IMR-90 (cell line): ENCODE measurements around the gene CLEC7A. TPM values are rescaled to one million over a fixed set of nuclear protein-coding genes. Genes with fewer than 3 reads are reported as not detected.

ENCODE experiments used
- ATAC-seq: fragments of 200-7000 bp; cut with Tn5 transposase; 2 replicates; pipeline ENCODE4 v1.9.1; 2020; ENCODE audit warnings: low read depth, mild to moderate bottlenecking, moderate library complexity
- BruUV-seq: library from RNA; stranded (reverse); fragments of 400-500 nt; replicated peaks from 2 replicates; lab custom pipeline; 2021; lab: Mats Ljungman, UMichigan
- CTCF ChIA-PET: fragments of 300-600 bp; formaldehyde crosslinking; extraction: SDS; loops from one replicate; lab custom pipeline; 2021; ENCODE audit warnings: antibody characterized with exemption; lab: Yijun Ruan, JAX
- POLR2A ChIA-PET: fragments of 300-600 bp; sonication (Branson Sonifier 250); formaldehyde crosslinking; loops from one replicate; lab custom pipeline; 2022; ENCODE audit warnings: antibody characterized with exemption; ENCODE audit not compliant: unreplicated experiment; lab: Charles Lee
- DNase-seq: peaks from one replicate; pipeline ENCODE4 v3.0.0; 2013
- H2AFZ ChIP-seq: replicated peaks from 2 replicates; pipeline ENCODE3; 2013; ENCODE audit warnings: low read length, mild to moderate bottlenecking; ENCODE audit not compliant: poor library complexity
- H2AK5ac ChIP-seq: 2 replicates; pipeline ENCODE4 v1.6.1; 2013; ENCODE audit warnings: low read depth, low read length, inconsistent platforms
- H2AK9ac ChIP-seq: replicated peaks from 2 replicates; pipeline ENCODE3; 2013; ENCODE audit warnings: mild to moderate bottlenecking, low read depth, low read length, moderate library complexity; ENCODE audit not compliant: poor library complexity
- H2BK120ac ChIP-seq: 2 replicates; pipeline ENCODE4 v1.6.1; 2013; ENCODE audit warnings: low read depth, low read length, inconsistent platforms
- H2BK15ac ChIP-seq: 3 replicates; pipeline ENCODE4 v1.6.1; 2013; ENCODE audit warnings: low read depth, low read length, inconsistent platforms
- H2BK20ac ChIP-seq: 2 replicates; pipeline ENCODE4 v1.6.1; 2013; ENCODE audit warnings: low read depth, mild to moderate bottlenecking, inconsistent platforms, low read length, moderate library complexity
- H2BK5ac ChIP-seq: 2 replicates; pipeline ENCODE4 v1.6.1; 2013; ENCODE audit warnings: mild to moderate bottlenecking, low read depth, low read length, inconsistent platforms; ENCODE audit not compliant: poor library complexity, severe bottlenecking
- H3K14ac ChIP-seq: replicated peaks from 2 replicates; pipeline ENCODE4 v1.6.1; 2013; ENCODE audit warnings: low read depth, low read length, inconsistent platforms
- H3K18ac ChIP-seq: 2 replicates; pipeline ENCODE4 v1.6.1; 2013; ENCODE audit warnings: low read depth, low read length, control low read depth
- H3K23ac ChIP-seq: 2 replicates; pipeline ENCODE4 v1.6.1; 2013; ENCODE audit warnings: low read depth, low read length, inconsistent platforms
- H3K27ac ChIP-seq: 2 replicates; pipeline ENCODE4 v1.5.1; 2013; ENCODE audit warnings: mild to moderate bottlenecking, control low read depth, low read length; ENCODE audit not compliant: insufficient read depth
- H3K27me3 ChIP-seq: 2 replicates; pipeline ENCODE4 v1.6.1; 2013; ENCODE audit warnings: low read length; ENCODE audit not compliant: control insufficient read depth, insufficient read depth
- H3K36me3 ChIP-seq: 2 replicates; pipeline ENCODE4 v1.6.1; 2013; ENCODE audit warnings: low read length, mixed read lengths; ENCODE audit not compliant: control insufficient read depth, insufficient read depth
- H3K4ac ChIP-seq: 2 replicates; pipeline ENCODE4 v1.6.1; 2013; ENCODE audit warnings: low read depth, low read length, inconsistent platforms
- H3K4me1 ChIP-seq: 2 replicates; pipeline ENCODE4 v1.6.1; 2013; ENCODE audit warnings: low read length, mixed read lengths; ENCODE audit not compliant: control insufficient read depth, insufficient read depth
- H3K4me2 ChIP-seq: 2 replicates; pipeline ENCODE4 v1.6.1; 2013; ENCODE audit warnings: low read depth, mild to moderate bottlenecking, control low read depth, low read length, moderate library complexity
- H3K4me3 ChIP-seq: 2 replicates; pipeline ENCODE4 v1.5.1; 2013; ENCODE audit warnings: low read depth, mild to moderate bottlenecking, control low read depth, low read length, moderate library complexity; ENCODE audit not compliant: insufficient read depth
- H3K56ac ChIP-seq: 2 replicates; pipeline ENCODE4 v1.6.1; 2013; ENCODE audit warnings: low read length, inconsistent platforms; ENCODE audit not compliant: insufficient read depth; ENCODE audit errors: extremely low read depth
- H3K79me1 ChIP-seq, 2 experiments: 2 replicates each; pipeline ENCODE4 v1.6.1; 2013; ENCODE audit warnings: low read length in 2 of 2, inconsistent platforms in 1 of 2, low read depth in 1 of 2
- H3K9ac ChIP-seq: 2 replicates; pipeline ENCODE4 v1.6.1; 2013; ENCODE audit warnings: low read depth, low read length, control low read depth
- H3K9me1 ChIP-seq: 2 replicates; pipeline ENCODE4 v1.6.1; 2013; ENCODE audit warnings: low read length, inconsistent platforms; ENCODE audit not compliant: insufficient read depth
- H3K9me3 ChIP-seq: 2 replicates; pipeline ENCODE4 v1.6.1; 2013; ENCODE audit warnings: low read length; ENCODE audit not compliant: control insufficient read depth, insufficient read depth
- H4K20me1 ChIP-seq: 2 replicates; pipeline ENCODE4 v1.6.1; 2013; ENCODE audit warnings: low read length, inconsistent platforms; ENCODE audit not compliant: insufficient read depth
- H4K5ac ChIP-seq: 2 replicates; pipeline ENCODE4 v1.6.1; 2013; ENCODE audit warnings: mild to moderate bottlenecking, low read depth, low read length, control low read depth
- H4K8ac ChIP-seq, 2 experiments: 2 replicates each; pipeline ENCODE4 v1.6.1; 2013; ENCODE audit warnings: low read depth in 2 of 2, low read length in 2 of 2, control low read depth in 1 of 2, inconsistent platforms in 1 of 2
- H4K91ac ChIP-seq: 2 replicates; pipeline ENCODE4 v1.6.1; 2013; ENCODE audit warnings: low read depth, low read length, inconsistent platforms; ENCODE audit not compliant: insufficient read depth
- BHLHE40 ChIP-seq: fragments of 150-350 bp; IDR thresholded peaks from 2 replicates; pipeline ENCODE4 v1.6.1; 2016; ENCODE audit warnings: mild to moderate bottlenecking, low read depth, low read length
- CEBPB ChIP-seq: IDR thresholded peaks from 2 replicates; pipeline ENCODE4 v1.6.1; 2012; ENCODE audit warnings: low read depth, low read length, improper control_type of control experiment
- CTCF ChIP-seq: conservative IDR thresholded peaks from 2 replicates; pipeline ENCODE4 v1.5.1; 2012; ENCODE audit warnings: mild to moderate bottlenecking, low read depth, low read length, improper control_type of control experiment
- ELK1 ChIP-seq: fragments of 150-350 bp; IDR thresholded peaks from 2 replicates; pipeline ENCODE4 v1.6.1; 2016; ENCODE audit warnings: low read depth, mild to moderate bottlenecking, low read length, moderate library complexity, borderline replicate concordance
- FOS ChIP-seq: fragments of 150-350 bp; IDR thresholded peaks from 2 replicates; pipeline ENCODE4 v1.6.1; 2016; ENCODE audit warnings: low read depth, low read length
- MAFK ChIP-seq: IDR thresholded peaks from 2 replicates; pipeline ENCODE4 v1.6.1; 2012; ENCODE audit warnings: low read depth, low read length, improper control_type of control experiment
- MAZ ChIP-seq: IDR thresholded peaks from 2 replicates; pipeline ENCODE4 v1.6.1; 2012; ENCODE audit warnings: low read depth, mild to moderate bottlenecking, low read length, improper control_type of control experiment, moderate library complexity, borderline replicate concordance
- MXI1 ChIP-seq: IDR thresholded peaks from 2 replicates; pipeline ENCODE4 v1.6.1; 2012; ENCODE audit warnings: low read depth, mild to moderate bottlenecking, low read length, moderate library complexity, borderline replicate concordance
- NFE2L2 ChIP-seq: fragments of 150-350 bp; IDR thresholded peaks from 2 replicates; pipeline ENCODE4 v1.6.1; 2016; ENCODE audit warnings: low read depth, mild to moderate bottlenecking, low read length
- POLR2A ChIP-seq: IDR thresholded peaks from 2 replicates; pipeline ENCODE4 v1.6.1; 2012; ENCODE audit warnings: mild to moderate bottlenecking, low read depth, low read length
- RAD21 ChIP-seq: IDR thresholded peaks from 2 replicates; pipeline ENCODE4 v1.6.1; 2012; ENCODE audit warnings: low read length, improper control_type of control experiment
- RCOR1 ChIP-seq: IDR thresholded peaks from 2 replicates; pipeline ENCODE4 v1.6.1; 2012; ENCODE audit warnings: mild to moderate bottlenecking, low read length, improper control_type of control experiment; ENCODE audit not compliant: insufficient replicate concordance
- RFX5 ChIP-seq: IDR thresholded peaks from 2 replicates; pipeline ENCODE4 v1.8.0; 2012; ENCODE audit warnings: low read depth, mild to moderate bottlenecking, low read length, moderate library complexity
- SMC3 ChIP-seq: fragments of 150-350 bp; IDR thresholded peaks from 2 replicates; pipeline ENCODE4 v1.6.1; 2016; ENCODE audit warnings: low read depth, mild to moderate bottlenecking, antibody characterized with exemption, low read length, moderate library complexity
- USF2 ChIP-seq: fragments of 150-350 bp; IDR thresholded peaks from 2 replicates; pipeline ENCODE4 v1.6.1; 2017; ENCODE audit warnings: mild to moderate bottlenecking, antibody characterized with exemption, low read length, low read depth
- WGBS, 2 experiments: methylation state at CpG; one replicate each; pipeline versions ENCODE4 v1.1.5 to v1.1.7; 2013; ENCODE audit warnings: missing lambda C conversion rate in 2 of 2; ENCODE audit not compliant: insufficient read length in 1 of 2; ENCODE audit errors: extremely low coverage in 2 of 2; 5-methylcytosine and 5-hydroxymethylcytosine counted together
- dilution Hi-C: fragments of 300-500 bp; cut with HindIII; formaldehyde crosslinking; loops from one replicate; pipeline ENCODE4 v1.14.3; 2018; ENCODE audit warnings: low sequenced_read_pairs; ENCODE audit not compliant: unreplicated experiment
- in situ Hi-C: fragments of 300-500 bp; cut with MboI; formaldehyde crosslinking; loops from 3 replicates; pipeline ENCODE4 v1.14.3; 2019; ENCODE audit warnings: low sequenced_read_pairs, inconsistent platforms, mixed read lengths
- intact Hi-C: fragments of 100-400 bp; cut with micrococcal nuclease; formaldehyde crosslinking; loops from 2 replicates; pipeline ENCODE4 v1.10.0; 2022
- polyA plus RNA-seq, 3 experiments: library from polyadenylated mRNA; depleted of rRNA; stranded (reverse); fragments of >200 nt; gene quantifications; 2 replicates each; pipeline ENCODE4 v1.2.3, GENCODE V29; 2012; ENCODE audit warnings: low replicate concordance in 1 of 3
- total RNA-seq: library from RNA; depleted of rRNA; stranded (reverse); fragments of >200 nt; gene quantifications from 2 replicates; pipeline ENCODE4 v1.2.3, GENCODE V29; 2012

The CLEC7A gene
- total and polyA plus RNA-seq, 2 of the 4 experiments (the other 2 are of a cell fraction) = not detected

DNA sequence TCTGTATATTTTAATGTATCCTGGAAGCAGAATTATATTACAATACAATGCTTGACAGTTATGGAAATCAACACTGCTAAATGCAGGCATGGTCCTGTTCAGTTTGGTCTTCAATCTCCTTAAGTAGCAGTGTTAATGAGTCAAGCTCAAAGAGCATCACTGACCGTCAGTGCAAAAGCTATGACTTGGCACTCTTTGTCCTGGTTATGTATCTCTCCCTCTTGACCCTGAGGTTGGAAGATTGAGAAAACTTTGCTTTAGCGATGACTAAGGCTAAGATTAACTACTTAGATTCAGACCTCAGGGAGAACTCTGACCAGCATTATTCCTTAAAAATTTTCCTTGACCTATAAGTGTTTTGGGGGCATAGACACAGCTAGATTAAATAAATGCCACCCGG, 10.9 kb downstream of the CLEC7A start:
- ChIA-PET POLR2A (no interaction called here), CTCF (no interaction called here)
- H3K36me3 ChIP-seq = no peaks in the 10 kb centered on the region
- H4K20me1 ChIP-seq = no peaks in the 10 kb centered on the region
- in situ Hi-C loops (no loop called here), dilution Hi-C loops (no loop called here), intact Hi-C loops (no loop called here)
- no peak overlapping the region for H3K56ac ChIP-seq
- no peaks in the 10 kb centered on the region for H3K27me3 ChIP-seq
- no TSS peak for BruUV-seq
- no peak overlapping the region for H3K4me3 ChIP-seq
- H3K79me1 ChIP-seq = no peaks in the 10 kb centered on the region
- H3K9ac ChIP-seq = no peak overlapping the region
- DNase-seq = peak; percentile 28
- TF ChIP-seq CEBPB (no peak), MXI1 (no peak), RAD21 (no peak), POLR2A (no peak), USF2 (no peak), NFE2L2 (peak; percentile 54; the same call in 1 of the 2 replicates), CTCF (no peak), BHLHE40 (no peak), FOS (no peak), MAZ (no peak), SMC3 (no peak), ELK1 (no peak), RCOR1 (no peak), RFX5 (no peak), MAFK (0 out of 2 replicates have a peak, but pooled peaks have one; percentile 14)
- H3K4ac ChIP-seq = no peak overlapping the region
- H4K91ac ChIP-seq = no peak overlapping the region
- no peak overlapping the region for H2BK120ac ChIP-seq
- no peaks in the 10 kb centered on the region for H3K9me1 ChIP-seq
- no peak overlapping the region for H2BK15ac ChIP-seq
- H3K14ac ChIP-seq = no peak overlapping the region
- no peak overlapping the region for H3K27ac ChIP-seq
- no peak overlapping the region for H2AFZ ChIP-seq
- no peak overlapping the region for H2AK5ac ChIP-seq
- H4K8ac ChIP-seq = no peak overlapping the region
- H4K5ac ChIP-seq = no peak overlapping the region
- ATAC-seq = peak; percentile 91
- H3K4me2 ChIP-seq = no peak overlapping the region
- H3K18ac ChIP-seq = no peak overlapping the region
- H2BK5ac ChIP-seq = no peak overlapping the region
- no peak overlapping the region for H2AK9ac ChIP-seq
- H3K4me1 ChIP-seq = no peaks in the 10 kb centered on the region
- WGBS, 2 experiments = no CpG with 5 or more reads among the region's 3 CpGs
- H2BK20ac ChIP-seq = no peak overlapping the region
- no peak overlapping the region for H3K23ac ChIP-seq
- H3K9me3 ChIP-seq = no peaks in the 10 kb centered on the region
